ENCODE measurements around the gene SPCS2.

Gene SPCS2

DNA sequence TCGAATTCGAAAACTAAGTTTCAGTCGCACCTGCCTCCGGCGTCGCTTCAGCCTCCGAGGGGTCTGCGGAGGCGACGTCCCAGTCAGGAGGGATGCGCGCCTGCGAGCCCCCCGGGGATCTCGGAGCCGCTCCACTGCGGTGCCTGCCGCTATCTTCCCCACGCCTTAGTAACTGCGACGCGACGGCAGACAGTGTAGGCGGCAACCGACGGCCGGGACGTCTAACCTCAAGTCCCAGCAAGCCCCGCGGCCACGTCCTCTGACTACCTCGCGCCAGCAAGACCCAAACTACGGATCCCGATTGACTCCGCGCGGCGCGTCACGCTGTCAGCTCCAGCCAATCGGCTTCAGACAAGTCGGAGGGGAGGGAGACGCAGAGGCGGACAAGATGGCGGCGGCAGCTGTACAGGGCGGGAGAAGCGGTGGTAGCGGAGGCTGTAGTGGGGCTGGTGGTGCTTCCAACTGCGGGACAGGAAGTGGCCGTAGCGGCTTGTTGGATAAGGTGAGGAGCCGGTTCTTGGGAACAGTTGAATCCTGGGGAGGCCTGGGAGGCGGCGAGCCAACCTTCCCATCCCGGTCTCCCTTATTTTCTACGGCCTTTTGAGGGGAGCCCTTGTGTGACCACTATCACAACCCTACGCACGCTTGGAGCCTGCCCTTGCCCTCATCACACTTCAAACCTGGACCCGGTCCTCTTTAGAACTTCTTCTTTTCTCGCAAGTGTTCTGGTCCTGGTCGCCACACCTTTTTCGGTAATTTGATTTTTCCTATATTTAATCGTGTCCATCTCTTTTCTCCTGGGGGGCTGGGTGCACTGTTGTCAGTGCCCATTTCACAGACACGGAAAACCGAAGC lies at the start of gene SPCS2, which contains the start of gene XRRA1:
TSS of gene SPCS2 (plus strand) at position 369 of the 855 bp plus-strand sequence. CDS start at position 389, 20 bp downstream.
TSS of gene XRRA1 (minus strand) at position 194 of the 855 bp plus-strand sequence. CDS start 8,213 bp downstream, outside the sequence.
- DNase-seq: peak; percentile 97

- DNase-seq: no peak
These were observed 46.7 kb upstream of the SPCS2 start for GRCh38 chr11:74902342-74902741.

GRCh38 chr11:74905326-74905725 lies 43.7 kb upstream of the SPCS2 start:
- DNase-seq: no peak

- DNase-seq: no peak
These were observed 39.7 kb upstream of the SPCS2 start for GRCh38 chr11:74909385-74909784.

GRCh38 chr11:74909812-74910211 lies 39.3 kb upstream of the SPCS2 start:
- no peak for DNase-seq

DNA sequence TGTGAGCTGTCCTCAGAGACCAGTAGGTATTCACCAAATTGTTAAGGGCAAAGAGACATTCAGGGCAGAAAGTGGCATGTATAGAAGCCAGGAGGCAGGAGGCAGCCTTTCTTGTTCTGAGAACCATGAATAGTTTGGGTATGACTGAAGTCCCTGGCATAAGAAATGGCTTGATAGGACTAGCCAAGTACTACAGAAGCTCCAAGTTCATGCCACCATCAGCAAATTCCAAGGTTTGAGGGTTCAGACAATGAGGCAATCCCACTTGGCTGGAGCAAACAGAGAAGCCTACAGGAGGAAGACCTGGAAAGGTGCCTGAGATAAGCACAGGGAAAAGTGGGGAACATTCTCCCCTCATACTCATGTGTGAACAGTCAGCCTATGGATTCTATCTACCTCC lies 25.9 kb upstream of the SPCS2 start:
- no peak for DNase-seq

DNA sequence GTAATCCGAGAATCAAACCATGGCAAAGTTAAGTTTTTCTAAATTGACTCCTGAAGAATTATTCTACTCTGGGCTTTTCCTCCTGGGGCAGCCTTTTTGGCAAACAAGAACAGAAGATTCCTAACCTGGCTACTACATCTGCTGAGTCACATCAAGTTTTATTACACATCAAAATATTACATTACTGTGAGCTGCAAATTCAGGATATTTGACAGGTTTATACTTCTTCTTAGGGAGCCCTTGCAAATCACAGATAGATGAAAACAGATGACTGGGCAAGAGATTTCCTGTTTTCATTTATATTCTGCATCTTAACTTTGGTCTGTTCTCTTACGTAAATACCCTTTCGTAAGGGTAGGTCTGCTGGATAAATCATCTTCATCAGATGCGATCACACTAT lies 23.8 kb upstream of the SPCS2 start:
- no peak for DNase-seq

DNA sequence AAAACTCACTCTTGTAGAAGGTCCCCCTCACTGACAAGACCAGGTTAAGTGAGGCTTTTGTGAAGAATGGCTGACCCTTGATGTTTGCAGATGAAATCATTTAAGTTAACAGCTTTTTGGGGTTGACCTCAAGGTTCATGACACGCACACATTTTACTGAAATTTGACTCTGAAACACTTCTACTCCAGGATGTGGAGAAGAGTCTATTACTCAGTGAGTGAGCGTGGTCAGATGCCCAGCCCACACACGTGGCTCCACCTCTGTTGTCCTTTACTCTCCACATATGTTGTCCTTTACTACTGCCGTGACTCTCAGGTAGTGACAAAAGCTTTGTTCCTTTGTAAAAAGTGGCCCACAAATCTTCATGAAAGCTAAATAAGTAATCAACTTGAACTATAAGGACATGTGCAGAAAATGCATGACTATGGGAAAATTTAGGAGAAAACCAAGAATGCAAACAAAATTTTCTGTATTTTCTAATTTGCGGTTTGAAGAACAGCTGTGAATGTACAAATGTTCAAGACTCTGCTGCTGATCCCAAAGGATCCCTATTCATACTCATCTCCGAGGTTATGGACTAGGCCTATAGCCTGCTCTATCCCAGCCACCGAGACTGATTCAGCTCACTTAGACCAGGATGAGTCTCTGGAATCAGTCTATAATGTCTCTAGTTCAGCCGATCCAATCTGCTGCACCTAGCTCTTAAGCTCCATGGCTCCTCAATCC lies 22.6 kb upstream of the SPCS2 start:
- DNase-seq: no peak

- no peak for DNase-seq
These were observed 21.6 kb upstream of the SPCS2 start for GRCh38 chr11:74927496-74927895.

GRCh38 chr11:74929431-74930363 lies 19.4 kb upstream of the SPCS2 start:
- DNase-seq: peak; percentile 74

- DNase-seq: no peak
These were observed 16.9 kb upstream of the SPCS2 start for GRCh38 chr11:74932169-74932568.

GRCh38 chr11:74932797-74933196 lies 16.3 kb upstream of the SPCS2 start:
- no peak for DNase-seq

DNA sequence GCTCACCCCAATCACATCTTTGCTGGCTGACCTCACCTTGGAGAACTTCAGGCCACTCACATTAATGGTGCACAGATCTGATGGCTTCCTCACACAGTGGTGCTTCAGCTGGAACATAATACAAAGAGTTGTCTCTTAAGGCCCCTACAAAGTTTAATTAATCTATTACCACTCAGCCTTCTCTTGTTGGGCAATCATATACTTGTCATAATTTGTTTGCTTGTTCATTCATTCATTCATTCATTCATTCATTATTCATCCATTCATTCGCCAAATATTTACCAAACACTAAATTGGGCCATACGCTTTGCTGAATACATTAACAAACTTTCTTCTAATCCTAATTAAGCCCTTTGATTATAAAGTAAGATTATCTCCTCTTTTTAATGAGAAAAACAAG lies 15.3 kb upstream of the SPCS2 start:
- no peak for DNase-seq

DNA sequence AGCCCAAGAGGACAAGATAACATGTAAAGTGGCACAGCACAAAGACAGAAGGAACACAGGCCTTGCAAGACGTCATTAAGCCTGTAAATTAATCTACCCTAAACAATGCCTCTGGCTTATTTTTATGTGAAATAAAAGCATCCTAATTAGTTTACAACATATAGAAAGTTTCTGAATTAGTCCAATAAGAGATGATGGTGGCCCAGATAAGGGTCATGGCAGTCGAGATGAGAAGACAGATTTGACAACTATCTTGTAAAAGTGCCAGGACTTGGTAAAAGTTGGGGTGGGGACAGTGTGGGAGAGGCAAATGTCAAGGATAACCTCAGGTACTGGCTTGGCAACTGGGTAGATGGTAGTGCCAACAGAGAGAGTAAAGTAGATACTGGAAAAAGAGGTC lies 13.8 kb upstream of the SPCS2 start:
- DNase-seq: no peak

- no peak for DNase-seq
These were observed 13.0 kb upstream of the SPCS2 start for GRCh38 chr11:74936087-74936486.

DNA sequence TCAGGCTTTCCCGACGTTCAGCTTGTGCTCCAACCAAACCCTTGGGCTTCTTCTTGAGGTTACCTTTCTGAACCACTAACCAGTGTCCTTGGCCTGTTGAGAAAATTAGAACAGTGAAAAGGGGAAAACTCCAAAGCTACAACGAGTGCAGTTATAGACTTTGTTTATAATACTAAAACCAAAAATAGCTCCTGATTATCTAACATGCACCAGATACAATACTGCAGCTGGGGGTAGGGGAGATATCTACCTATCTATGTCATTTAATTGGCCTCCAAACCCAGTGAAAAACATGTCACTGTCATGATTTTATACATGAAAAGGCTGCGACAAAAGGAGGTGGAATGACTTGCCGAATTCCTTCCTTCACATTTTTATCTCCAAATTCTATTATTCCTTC lies 12.1 kb upstream of the SPCS2 start:
- DNase-seq: no peak

DNA sequence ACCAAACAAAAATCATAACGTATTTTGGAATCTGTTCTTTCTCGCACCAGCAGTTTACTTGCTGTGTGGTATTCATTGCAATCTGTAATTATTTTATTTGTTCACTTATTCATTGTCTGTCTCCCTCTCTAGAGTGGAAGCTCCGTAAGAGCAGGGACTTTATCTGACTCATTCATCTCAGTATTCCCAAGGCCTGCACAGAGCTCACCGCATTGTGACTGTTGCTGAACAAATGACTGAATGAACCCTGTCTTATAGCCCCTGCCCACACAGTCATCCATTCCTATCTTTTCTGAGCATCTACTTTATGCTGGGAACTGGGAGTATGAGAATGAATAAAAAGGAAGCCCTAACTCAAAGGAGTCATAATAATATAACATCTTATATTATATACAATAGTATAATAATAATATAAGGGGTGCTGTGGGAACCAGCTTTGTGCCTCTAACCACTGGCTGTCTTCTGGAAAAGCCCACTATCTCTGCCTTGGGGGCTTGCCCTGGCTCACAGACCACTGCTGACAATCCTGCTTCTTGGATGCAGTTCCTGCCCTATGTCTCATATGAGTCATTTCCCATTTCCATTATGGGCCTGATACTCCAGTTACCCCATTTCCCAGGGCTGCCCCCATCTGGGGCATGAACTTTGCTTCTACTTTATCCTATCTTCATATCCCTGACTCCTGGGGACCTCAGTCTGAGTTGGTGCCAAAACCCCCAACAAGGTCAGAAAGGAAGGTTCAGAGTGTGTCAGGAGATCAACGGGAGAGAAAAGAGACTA lies 11.2 kb upstream of the SPCS2 start:
- no peak for DNase-seq

GRCh38 chr11:74941492-74941891 lies 7.6 kb upstream of the SPCS2 start:
- DNase-seq: no peak

GRCh38 chr11:74942073-74942759 lies 6.8 kb upstream of the SPCS2 start:
- DNase-seq: no peak

DNA sequence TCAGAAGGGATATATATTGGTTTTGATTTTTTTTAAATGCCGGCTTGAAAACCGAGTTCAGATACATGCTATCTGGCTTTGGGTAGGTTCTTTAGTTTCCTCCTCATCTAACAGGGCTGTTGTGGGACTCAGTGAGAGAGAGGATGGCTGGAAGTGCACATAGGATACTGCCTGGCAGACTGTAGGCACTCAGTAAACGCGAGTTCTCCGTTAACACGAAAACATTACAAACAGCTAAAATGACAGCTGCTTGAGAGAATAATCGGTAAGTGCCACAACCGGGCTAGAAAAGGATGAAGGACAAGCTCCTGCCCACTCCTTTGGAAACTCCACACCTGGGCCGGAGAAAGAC lies 544 bp upstream of the SPCS2 start:
- DNase-seq: no peak

GRCh38 chr11:74949753-74950137 lies 679 bp downstream of the SPCS2 start:
- DNase-seq: no peak
